ENCODE measurements around the gene SLC49A3.
"Not testable (repeated sequence)": the region's sequence is repeated elsewhere in the genome, so short reads cannot be mapped to it uniquely, and the experiment has no call there.

The SLC49A3 gene

GRCh38 chr4:700587-701264, 11.8 kb upstream of the SLC49A3 start:
- DNase-seq: no peak

GRCh38 chr4:699816-700580, 11.0 kb upstream of the SLC49A3 start:
- DNase-seq: no peak

DNA sequence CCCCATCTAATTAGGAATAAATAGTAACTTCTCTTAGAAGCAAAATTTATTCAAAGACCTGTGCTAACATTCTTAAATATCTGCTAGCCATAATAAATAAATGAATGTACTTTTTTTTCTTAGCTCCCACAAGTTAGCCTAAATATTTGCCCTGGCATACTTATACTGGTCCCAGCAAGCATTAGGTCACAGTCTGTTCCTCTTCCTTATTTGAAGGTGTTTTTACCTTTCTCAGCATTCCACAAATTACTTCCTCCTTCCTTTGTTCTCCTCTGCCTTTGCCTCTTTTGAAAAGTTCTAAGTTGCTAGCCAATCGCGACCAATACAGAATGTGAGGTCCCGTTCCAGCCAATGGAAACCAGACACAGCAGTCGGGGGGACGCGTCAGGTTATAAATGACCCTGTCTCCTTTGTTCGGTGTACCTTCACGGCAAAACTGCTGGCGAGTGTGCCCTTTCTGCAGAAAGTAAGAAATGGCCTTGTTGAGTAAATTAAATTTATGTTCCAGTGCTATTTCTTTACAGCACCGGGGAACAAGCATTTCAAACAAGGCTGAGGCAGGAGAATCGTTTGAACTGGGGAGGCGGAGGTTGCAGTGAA, 5.5 kb upstream of the SLC49A3 start:
- DNase-seq: not testable (repeated sequence)

DNA sequence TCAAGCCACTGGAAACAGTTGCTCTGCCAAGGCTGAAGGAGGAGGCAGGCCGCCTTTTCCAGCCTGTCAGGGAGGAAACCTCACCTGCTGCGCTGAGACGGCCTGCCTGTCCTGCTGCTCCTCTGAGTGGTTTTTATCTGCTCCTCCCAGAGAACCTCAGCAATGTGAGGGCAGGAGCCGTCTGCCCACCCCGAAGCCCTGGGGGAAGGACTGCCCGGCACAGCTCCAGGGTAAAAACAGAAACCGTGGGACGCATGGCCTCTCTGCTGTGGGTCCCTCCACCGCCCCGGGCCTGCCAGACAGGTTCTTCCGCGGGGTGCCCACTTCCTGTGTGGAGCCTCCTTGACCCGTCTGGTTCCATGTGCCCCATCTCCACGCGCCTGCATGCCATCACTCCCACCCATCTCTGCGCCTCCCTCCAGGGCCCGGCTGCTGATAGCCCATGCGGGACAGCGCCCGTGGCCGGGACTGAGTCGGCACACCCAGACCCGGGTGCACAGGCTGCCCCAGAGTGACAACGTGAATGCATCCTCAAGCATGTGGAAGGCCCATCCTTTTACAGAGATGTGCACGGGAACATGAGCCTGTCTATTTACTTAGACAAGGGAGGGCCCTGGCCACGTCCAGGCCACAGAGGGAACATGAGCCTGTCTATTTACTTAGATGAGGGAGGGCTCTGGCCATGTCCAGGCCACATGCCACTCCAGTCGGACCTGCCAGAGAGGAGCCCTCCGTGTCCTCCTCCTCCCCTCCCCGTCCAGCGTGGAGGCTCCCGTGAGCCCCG, 4.0 kb upstream of the SLC49A3 start:
- DNase-seq: no peak

DNA sequence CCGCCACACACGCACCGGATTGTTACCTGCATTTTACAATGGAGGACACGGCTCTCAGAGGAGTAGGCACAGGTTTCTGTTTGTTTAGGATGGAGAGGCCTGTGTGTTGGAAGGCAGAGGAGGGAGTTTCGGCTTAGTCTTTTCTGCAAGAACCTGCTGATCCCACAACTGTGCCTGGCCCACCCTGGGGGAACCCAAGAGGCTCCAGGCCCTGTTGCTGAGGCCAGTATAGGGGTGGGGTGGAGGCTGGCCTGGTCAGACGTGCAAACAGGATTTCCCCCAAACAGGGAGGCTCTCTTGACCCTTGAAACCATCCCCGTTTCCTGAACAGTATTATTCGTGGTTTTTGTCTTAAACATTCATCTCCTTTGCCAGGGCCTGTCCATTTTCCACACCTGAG, 772 bp upstream of the SLC49A3 start:
- no peak for DNase-seq

GRCh38 chr4:687971-688853, 739 bp downstream of the SLC49A3 start:
- DNase-seq: no peak

GRCh38 chr4:687048-687970, 1.6 kb downstream of the SLC49A3 start:
- DNase-seq: no peak

DNA sequence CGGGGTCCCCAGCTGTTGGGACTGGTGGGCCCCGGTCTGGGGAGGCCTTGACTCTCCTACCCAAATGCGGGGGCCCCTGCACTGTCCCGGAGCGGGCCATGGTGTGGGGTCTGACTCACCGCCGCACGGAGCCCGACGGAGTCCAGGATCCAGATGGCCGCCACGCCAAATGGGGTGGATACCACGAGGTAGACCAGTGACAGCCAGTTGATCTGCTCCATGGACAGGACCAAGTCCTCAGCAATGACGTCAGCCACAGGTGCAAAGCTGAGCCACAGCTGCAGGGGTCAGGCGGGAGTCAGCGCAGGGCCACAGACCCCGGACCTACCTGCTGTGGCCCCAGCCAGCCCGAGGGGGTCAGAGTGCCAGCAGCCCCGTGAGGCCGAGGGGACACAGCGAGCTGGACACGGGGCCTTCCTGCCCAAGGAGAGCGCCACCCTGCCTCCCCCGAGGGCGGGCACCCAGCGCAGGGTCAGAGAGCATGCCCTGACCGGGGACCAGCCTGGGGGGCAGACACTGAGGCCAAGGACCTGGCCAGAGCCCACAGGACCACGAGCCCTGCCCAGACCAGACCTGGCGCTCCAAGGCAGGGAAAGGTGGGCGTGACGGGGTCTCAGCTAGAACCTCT, 2.4 kb downstream of the SLC49A3 start:
- DNase-seq: no peak

GRCh38 chr4:685679-686412, 3.1 kb downstream of the SLC49A3 start:
- no peak for DNase-seq

DNA sequence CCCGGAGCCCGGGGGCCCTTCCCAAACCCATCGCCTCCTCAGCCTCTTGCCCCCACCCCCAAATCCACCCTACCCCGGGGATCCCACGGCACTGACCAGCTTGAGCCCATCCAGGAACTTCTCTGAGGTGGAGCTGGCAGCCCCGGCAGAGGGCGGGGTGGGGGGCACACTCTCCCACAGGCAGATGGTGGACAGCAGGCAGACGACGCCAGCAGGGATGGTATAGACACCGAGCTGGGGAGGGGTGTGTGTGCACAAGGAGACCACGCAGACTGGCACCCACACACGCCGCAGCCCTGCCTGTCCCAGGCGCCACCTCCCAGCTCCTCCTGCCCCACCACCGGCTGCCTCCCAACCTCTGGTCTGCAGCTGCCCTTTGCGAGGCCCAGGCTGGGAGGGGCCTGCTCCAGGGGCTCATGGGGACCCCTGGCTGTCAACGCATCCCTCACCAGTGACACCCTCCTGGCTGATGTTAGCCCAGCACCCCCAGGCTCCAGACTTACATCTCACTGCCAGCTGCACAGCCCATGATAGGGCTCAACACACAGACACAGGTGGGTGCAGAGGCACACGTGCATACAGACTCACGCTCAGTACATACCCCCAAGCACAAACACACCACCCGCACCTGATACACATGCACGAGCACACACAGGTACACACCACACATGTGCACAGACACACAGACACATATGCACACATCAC, 4.2 kb downstream of the SLC49A3 start:
- DNase-seq: no peak

DNA sequence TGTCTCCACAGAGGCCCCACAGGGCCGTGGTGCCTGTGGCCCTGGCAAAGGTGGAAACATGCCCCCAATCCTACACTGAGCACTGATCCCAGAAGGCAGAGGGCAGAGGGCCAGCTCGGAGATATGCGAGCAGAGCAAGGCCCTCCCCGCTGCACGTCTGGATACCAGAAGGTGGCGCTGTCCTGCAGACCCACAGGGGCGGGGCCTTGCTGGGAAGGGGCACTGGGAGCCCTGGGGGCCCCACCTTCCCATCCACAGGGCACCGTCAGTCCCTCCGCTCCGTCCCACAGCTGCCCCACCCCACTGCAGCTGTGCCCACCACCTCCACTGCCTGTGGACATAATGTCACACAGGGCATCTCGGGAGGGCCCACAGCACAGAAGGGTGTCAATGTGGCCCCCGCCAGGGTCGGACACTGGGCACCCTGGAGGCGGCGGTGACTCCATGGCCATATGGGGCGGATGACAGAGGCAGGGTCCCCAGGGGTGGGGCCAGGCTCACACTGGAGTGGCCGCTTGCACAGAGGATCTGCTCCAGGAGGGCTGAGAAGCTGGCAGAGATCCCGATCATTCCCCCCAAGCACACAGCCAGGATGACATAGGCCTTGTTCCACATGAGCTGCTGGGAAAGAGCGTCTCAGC, 4.8 kb downstream of the SLC49A3 start:
- DNase-seq: no peak

DNA sequence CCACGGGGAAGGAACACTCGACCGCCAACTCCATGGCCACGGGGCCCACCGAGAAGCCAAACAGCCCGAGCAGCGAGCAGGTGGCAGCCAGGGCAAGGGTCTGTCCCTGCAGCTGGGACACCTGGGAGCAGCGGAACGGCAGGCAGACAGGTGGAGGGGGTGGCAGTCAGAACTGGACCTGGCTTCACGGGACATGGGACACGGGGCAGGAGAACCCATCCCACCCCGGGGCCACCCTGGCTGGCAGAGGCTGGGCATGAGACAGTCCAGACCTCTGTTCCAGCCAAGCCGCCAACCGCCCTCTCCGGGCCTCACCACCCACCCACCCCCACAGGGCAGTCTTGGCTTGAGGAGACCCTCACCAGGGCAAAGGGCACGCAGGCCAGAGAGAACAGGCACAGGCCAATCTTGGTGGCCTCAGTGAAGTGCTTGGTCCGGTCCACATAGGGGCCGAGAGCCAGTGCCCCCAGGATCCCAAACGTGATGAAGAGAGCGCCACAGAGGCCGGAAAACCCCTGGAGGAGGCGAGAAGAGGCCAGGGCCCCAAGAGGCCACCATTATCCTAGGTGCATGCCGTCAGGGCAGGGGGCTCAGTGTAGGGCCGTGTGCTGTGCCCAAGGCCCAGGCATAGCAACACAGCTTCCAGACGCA, 5.6 kb downstream of the SLC49A3 start:
- no peak for DNase-seq

- no peak for DNase-seq
Measured at GRCh38 chr4:682490-683172, 6.3 kb downstream of the SLC49A3 start.

DNA sequence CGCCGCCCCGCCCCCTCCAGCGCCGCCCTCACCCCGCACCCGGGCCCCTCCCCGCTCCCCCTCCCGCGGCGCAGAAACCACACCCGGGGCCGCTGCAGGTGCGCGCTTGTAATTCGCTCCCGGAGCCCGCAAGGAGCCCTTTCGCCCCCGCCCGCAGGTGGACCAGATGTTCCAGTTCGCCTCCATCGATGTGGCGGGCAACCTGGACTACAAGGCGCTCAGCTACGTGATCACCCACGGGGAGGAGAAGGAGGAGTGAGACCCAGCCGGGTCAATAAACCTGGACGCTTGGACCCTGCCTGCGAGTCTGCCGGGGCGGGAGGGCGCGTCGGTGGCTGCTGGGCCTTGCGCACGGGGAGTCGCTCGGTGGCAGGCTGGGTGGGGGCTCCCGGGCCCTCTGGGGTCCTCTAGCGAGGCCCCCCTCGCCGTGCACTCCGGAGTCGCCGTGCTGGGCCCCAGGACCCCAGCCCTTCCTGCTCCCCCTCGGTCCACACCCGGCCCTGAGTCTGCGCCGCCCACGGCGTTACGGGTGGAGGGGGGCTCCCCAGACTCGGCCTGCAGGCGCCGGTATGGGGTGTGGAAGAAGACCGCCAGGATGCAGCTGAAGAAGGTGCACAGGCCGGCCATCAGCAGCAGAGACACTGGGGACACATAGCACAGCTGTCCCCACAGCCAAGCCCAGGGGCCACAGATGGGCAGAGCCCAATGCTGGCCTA, 7.1 kb downstream of the SLC49A3 start:
- DNase-seq: peak; percentile 47

GRCh38 chr4:680928-681645, 7.9 kb downstream of the SLC49A3 start:
- DNase-seq: peak; percentile 25

GRCh38 chr4:680551-680927, 8.4 kb downstream of the SLC49A3 start:
- no peak for DNase-seq

Measured in central memory CD4-positive, alpha-beta T cell (primary cell).